Measurements from ENCODE around the gene RNF40. TPM values are rescaled to one million over a fixed set of nuclear protein-coding genes. Genes with fewer than 3 reads are reported as not detected.
"Not testable (repeated sequence)": the region's sequence is repeated elsewhere in the genome, so short reads cannot be mapped to it uniquely, and the experiment has no call there.

RNF40 gene
- total and polyA plus RNA-seq, 2 donors (not counting 1 experiment from before 2014, with no cell fraction given), result 42.0 to 56.8 TPM

GRCh38 chr16:30820952-30821421, 58.9 kb downstream of the RNF40 start:
- Histone ChIP-seq H3K27ac (ENCODE audit: insufficient read depth, low read length) (no peak overlapping the region), H3K27me3 (ENCODE audit: control insufficient read depth, insufficient read depth, low read length) (no peaks in the 10 kb centered on the region), H3K4me3 (replicated peaks in 1 of 4; ENCODE audit: control extremely low read depth in 1 of 4, insufficient read depth in 1 of 4, low read depth in 3 of 4, low read length in 4 of 4) (no peak overlapping the region), H2AFZ (ENCODE audit: low read length) (no peak overlapping the region), H3K9me3 (ENCODE audit: control insufficient read depth, insufficient read depth, low read depth, low read length) (no peaks in the 10 kb centered on the region), H3K79me2 (ENCODE audit: control insufficient read depth, insufficient read depth, low read length) (no peaks in the 10 kb centered on the region), H3K4me1 (ENCODE audit: control insufficient read depth, extremely low read depth, insufficient read depth, low read length) (no peaks in the 10 kb centered on the region), H4K20me1 (ENCODE audit: control insufficient read depth, extremely low read depth, insufficient read depth, low read length) (no peaks in the 10 kb centered on the region), H3K4me2 (ENCODE audit: extremely low read depth, insufficient read depth, low read length) (no peak overlapping the region), H3K9ac (ENCODE audit: insufficient read depth, low read length) (no peak overlapping the region), H3K36me3 (ENCODE audit: control insufficient read depth, insufficient read depth, low read length) (no peaks in the 10 kb centered on the region)
- DNase-seq (ENCODE audit: low read depth in 2 of 2), result no peak
- TF ChIP-seq EZH2 (IDR thresholded peaks at IDR 0.05; ENCODE audit: low read length, missing control alignments) (no peak), CTCF (conservative IDR thresholded peaks at IDR 0.05 in 1 of 2, IDR thresholded peaks at IDR 0.05 in 1 of 2; ENCODE audit: low read depth in 1 of 2, low read length in 2 of 2) (no peak)

GRCh38 chr16:30821441-30821840, 59.3 kb downstream of the RNF40 start:
- not testable (repeated sequence) for DNase-seq (ENCODE audit: low read depth in 2 of 2); H3K4me1 ChIP-seq (ENCODE audit: control insufficient read depth, extremely low read depth, insufficient read depth, low read length); H3K79me2 ChIP-seq (ENCODE audit: control insufficient read depth, insufficient read depth, low read length); H2AFZ ChIP-seq (ENCODE audit: low read length); H3K27me3 ChIP-seq (ENCODE audit: control insufficient read depth, insufficient read depth, low read length); H4K20me1 ChIP-seq (ENCODE audit: control insufficient read depth, extremely low read depth, insufficient read depth, low read length); H3K9ac ChIP-seq (ENCODE audit: insufficient read depth, low read length); H3K27ac ChIP-seq (ENCODE audit: insufficient read depth, low read length); H3K9me3 ChIP-seq (ENCODE audit: control insufficient read depth, insufficient read depth, low read depth, low read length); H3K36me3 ChIP-seq (ENCODE audit: control insufficient read depth, insufficient read depth, low read length); H3K4me3 ChIP-seq (replicated peaks in 1 of 4; ENCODE audit: control extremely low read depth in 1 of 4, insufficient read depth in 1 of 4, low read depth in 3 of 4, low read length in 4 of 4); H3K4me2 ChIP-seq (ENCODE audit: extremely low read depth, insufficient read depth, low read length)

- Histone ChIP-seq H3K9ac (ENCODE audit: insufficient read depth, low read length) (no peak overlapping the region), H3K4me1 (ENCODE audit: control insufficient read depth, extremely low read depth, insufficient read depth, low read length) (no peaks in the 10 kb centered on the region), H3K4me2 (ENCODE audit: extremely low read depth, insufficient read depth, low read length) (no peak overlapping the region), H3K4me3 (replicated peaks in 1 of 4; ENCODE audit: control extremely low read depth in 1 of 4, insufficient read depth in 1 of 4, low read depth in 3 of 4, low read length in 4 of 4) (no peak overlapping the region), H3K36me3 (ENCODE audit: control insufficient read depth, insufficient read depth, low read length) (no peaks in the 10 kb centered on the region), H3K27me3 (ENCODE audit: control insufficient read depth, insufficient read depth, low read length) (no peaks in the 10 kb centered on the region), H3K27ac (ENCODE audit: insufficient read depth, low read length) (no peak overlapping the region), H3K79me2 (ENCODE audit: control insufficient read depth, insufficient read depth, low read length) (no peaks in the 10 kb centered on the region), H3K9me3 (ENCODE audit: control insufficient read depth, insufficient read depth, low read depth, low read length) (no peaks in the 10 kb centered on the region), H2AFZ (ENCODE audit: low read length) (no peak overlapping the region), H4K20me1 (ENCODE audit: control insufficient read depth, extremely low read depth, insufficient read depth, low read length) (no peaks in the 10 kb centered on the region)
- TF ChIP-seq CTCF (conservative IDR thresholded peaks at IDR 0.05 in 1 of 2, IDR thresholded peaks at IDR 0.05 in 1 of 2; ENCODE audit: low read depth in 1 of 2, low read length in 2 of 2) (no peak), EZH2 (IDR thresholded peaks at IDR 0.05; ENCODE audit: low read length, missing control alignments) (no peak)
- DNase-seq (ENCODE audit: low read depth in 2 of 2), result no peak
Observed at GRCh38 chr16:30821891-30822290, 59.8 kb downstream of the RNF40 start.

Other genes with a start within 250 kb of the RNF40 start
- gene ZNF768, start 235.8 kb upstream of the RNF40 start, total RNA-seq, result 21.8 and 23.9 TPM in 2 replicates
- 8.2 and 9.5 TPM in 2 replicates for gene ZNF768, start 235.8 kb upstream of the RNF40 start, polyA plus RNA-seq
- gene ZNF747, start 227.5 kb upstream of the RNF40 start, total RNA-seq, result 7.4 and 10.6 TPM in 2 replicates
- 3.9 and 4.4 TPM in 2 replicates for gene ZNF747, start 227.5 kb upstream of the RNF40 start, polyA plus RNA-seq
- gene ZNF764, start 203.9 kb upstream of the RNF40 start, total RNA-seq, result 3.1 TPM in 2 replicates
- 2.4 and 2.6 TPM in 2 replicates for gene ZNF764, start 203.9 kb upstream of the RNF40 start, polyA plus RNA-seq
- gene ZNF688, start 190.6 kb upstream of the RNF40 start, total RNA-seq, result 10.3 and 12.9 TPM in 2 replicates
- gene ZNF688, start 190.6 kb upstream of the RNF40 start, polyA plus RNA-seq, result 3.0 and 3.1 TPM in 2 replicates
- gene ZNF785, start 176.6 kb upstream of the RNF40 start, total RNA-seq, result 6.6 and 8.7 TPM in 2 replicates
- gene ZNF785, start 176.6 kb upstream of the RNF40 start, polyA plus RNA-seq, result 4.7 and 7.1 TPM in 2 replicates
- gene ZNF689, start 151.9 kb upstream of the RNF40 start, total RNA-seq, result 4.6 and 6.1 TPM in 2 replicates
- gene ZNF689, start 151.9 kb upstream of the RNF40 start, polyA plus RNA-seq, result 3.5 and 4.2 TPM in 2 replicates
- 5.9 and 6.6 TPM in 2 replicates for gene PRR14, start 111.4 kb upstream of the RNF40 start, total RNA-seq
- 2.5 and 4.7 TPM in 2 replicates for gene PRR14, start 111.4 kb upstream of the RNF40 start, polyA plus RNA-seq
- 16.7 and 20.8 TPM in 2 replicates for gene FBRS, start 103.9 kb upstream of the RNF40 start, total RNA-seq
- gene FBRS, start 103.9 kb upstream of the RNF40 start, polyA plus RNA-seq, result 5.5 and 8.2 TPM in 2 replicates
- 11.3 and 14.2 TPM in 2 replicates for gene SRCAP, start 63.2 kb upstream of the RNF40 start, total RNA-seq
- 3.5 and 6.4 TPM in 2 replicates for gene SRCAP, start 63.2 kb upstream of the RNF40 start, polyA plus RNA-seq
- gene PHKG2, start 13.9 kb upstream of the RNF40 start, total RNA-seq, result 11.8 and 15.4 TPM in 2 replicates
- gene PHKG2, start 13.9 kb upstream of the RNF40 start, polyA plus RNA-seq, result 19.4 and 23.8 TPM in 2 replicates
- gene CFAP119, start 260 bp upstream of the RNF40 start, total RNA-seq, result 0.77 and 1.3 TPM in 2 replicates
- gene CFAP119, start 260 bp upstream of the RNF40 start, polyA plus RNA-seq, result 1.5 and 2.0 TPM in 2 replicates
- gene ZNF629, start 24.9 kb downstream of the RNF40 start, total RNA-seq, result 6.4 and 7.3 TPM in 2 replicates
- 5.8 and 6.2 TPM in 2 replicates for gene ZNF629, start 24.9 kb downstream of the RNF40 start, polyA plus RNA-seq
- 28.2 and 31.3 TPM in 2 replicates for gene BCL7C, start 131.8 kb downstream of the RNF40 start, total RNA-seq
- 24.8 and 25.6 TPM in 2 replicates for gene BCL7C, start 131.8 kb downstream of the RNF40 start, polyA plus RNA-seq
- gene CTF1, start 134.3 kb downstream of the RNF40 start, total RNA-seq, result 1.8 and 5.3 TPM in 2 replicates
- 8.8 and 9.8 TPM in 2 replicates for gene CTF1, start 134.3 kb downstream of the RNF40 start, polyA plus RNA-seq
- gene FBXL19, start 161.2 kb downstream of the RNF40 start, total RNA-seq, result 13.1 and 14.5 TPM in 2 replicates
- gene FBXL19, start 161.2 kb downstream of the RNF40 start, polyA plus RNA-seq, result 3.1 and 3.9 TPM in 2 replicates
- 44.2 and 74.1 TPM in 2 replicates for gene ORAI3, start 186.7 kb downstream of the RNF40 start, total RNA-seq
- 24.6 and 41.1 TPM in 2 replicates for gene ORAI3, start 186.7 kb downstream of the RNF40 start, polyA plus RNA-seq
- gene SETD1A, start 195.4 kb downstream of the RNF40 start, total RNA-seq, result 1.5 and 3.5 TPM in 2 replicates
- gene SETD1A, start 195.4 kb downstream of the RNF40 start, polyA plus RNA-seq, result 1.4 and 2.3 TPM in 2 replicates
- gene HSD3B7, start 222.9 kb downstream of the RNF40 start, total RNA-seq, result 32.9 and 47.9 TPM in 2 replicates
- gene HSD3B7, start 222.9 kb downstream of the RNF40 start, polyA plus RNA-seq, result 13.2 and 15.9 TPM in 2 replicates
- 1.3 and 2.1 TPM in 2 replicates for gene STX1B, start 248.3 kb downstream of the RNF40 start, total RNA-seq
- gene STX1B, start 248.3 kb downstream of the RNF40 start, polyA plus RNA-seq, result 1.3 and 4.2 TPM in 2 replicates